Kidney epithelial cell (primary cell): Measurements from ENCODE around the gene ACTN2. TPM values are rescaled to one million over a fixed set of nuclear protein-coding genes. Genes with fewer than 3 reads are reported as not detected.

Experiments used
- DNase-seq: peaks from one replicate; pipeline ENCODE4 v3.0.0-alpha.2; 2010; ENCODE audit warnings: low read depth
- H3K27me3 ChIP-seq: 2 replicates; pipeline ENCODE4 v1.6.0; 2011; ENCODE audit warnings: low read length; ENCODE audit not compliant: control insufficient read depth, insufficient read depth
- H3K36me3 ChIP-seq: 2 replicates; pipeline ENCODE4 v1.5.1; 2011; ENCODE audit warnings: low read length; ENCODE audit not compliant: control insufficient read depth, insufficient read depth
- H3K4me3 ChIP-seq: 2 replicates; pipeline ENCODE4 v1.5.1; 2011; ENCODE audit warnings: low read depth, mild to moderate bottlenecking, control low read depth, low read length
- total RNA-seq: library from RNA; depleted of rRNA; stranded (reverse); fragments of >200 nt; gene quantifications from 2 replicates; pipeline ENCODE4 v1.2.3, GENCODE V29; 2015
- TF ChIP-seq, protein P1 (sequence below): IDR thresholded peaks from 2 replicates; pipeline ENCODE4 v1.5.1; 2011; ENCODE audit warnings: mild to moderate bottlenecking, moderate library complexity, low read length, control low read depth, inconsistent platforms; ENCODE audit not compliant: insufficient read depth, poor library complexity, severe bottlenecking

The ACTN2 gene
- total RNA-seq = 0.17 and 0.48 TPM in 2 replicates

DNA sequence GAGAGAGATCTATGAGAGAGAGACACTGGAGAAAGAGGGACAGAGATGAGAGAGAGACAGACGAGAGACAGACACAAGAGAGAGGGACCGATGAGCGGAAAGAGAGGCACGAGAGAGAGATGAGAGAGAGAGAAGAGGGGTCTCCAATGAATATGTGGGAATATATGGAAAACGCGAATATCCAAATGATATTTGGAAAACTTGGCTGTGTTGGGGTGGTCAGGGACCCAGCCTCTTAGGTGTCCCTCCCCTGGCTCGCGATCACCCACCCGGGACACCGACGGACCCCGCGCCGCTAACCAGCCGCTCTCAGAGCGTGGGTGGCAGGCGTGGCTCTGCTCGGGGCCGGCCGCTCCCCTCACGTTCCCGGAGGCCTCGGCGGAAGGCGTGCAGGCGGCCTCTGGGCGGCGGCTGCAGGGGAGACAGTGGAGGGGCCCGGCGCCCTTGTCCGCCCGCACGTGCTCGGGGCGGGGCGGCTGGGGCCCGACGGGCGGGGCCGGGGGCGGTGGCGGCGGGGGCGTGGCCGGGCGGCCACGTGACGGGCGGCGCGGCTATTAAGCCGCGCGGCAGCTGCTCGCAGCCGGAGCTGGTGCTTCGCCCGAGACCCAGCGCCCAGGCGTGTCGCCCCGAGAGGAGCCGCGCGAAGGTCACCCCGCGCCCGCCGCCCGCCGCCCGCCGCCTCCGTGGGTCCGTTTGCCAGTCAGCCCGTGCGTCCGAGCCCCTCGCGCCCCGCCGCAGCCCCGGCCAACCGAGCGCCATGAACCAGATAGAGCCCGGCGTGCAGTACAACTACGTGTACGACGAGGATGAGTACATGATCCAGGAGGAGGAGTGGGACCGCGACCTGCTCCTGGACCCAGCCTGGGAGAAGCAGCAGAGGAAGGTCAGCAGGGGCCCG, at the start of gene ACTN2:
ACTN2 (plus strand) TSS at position 583 of the 898 bp plus-strand sequence; CDS start at position 758, 175 bp downstream.
- TF ChIP-seq, protein P1, sequence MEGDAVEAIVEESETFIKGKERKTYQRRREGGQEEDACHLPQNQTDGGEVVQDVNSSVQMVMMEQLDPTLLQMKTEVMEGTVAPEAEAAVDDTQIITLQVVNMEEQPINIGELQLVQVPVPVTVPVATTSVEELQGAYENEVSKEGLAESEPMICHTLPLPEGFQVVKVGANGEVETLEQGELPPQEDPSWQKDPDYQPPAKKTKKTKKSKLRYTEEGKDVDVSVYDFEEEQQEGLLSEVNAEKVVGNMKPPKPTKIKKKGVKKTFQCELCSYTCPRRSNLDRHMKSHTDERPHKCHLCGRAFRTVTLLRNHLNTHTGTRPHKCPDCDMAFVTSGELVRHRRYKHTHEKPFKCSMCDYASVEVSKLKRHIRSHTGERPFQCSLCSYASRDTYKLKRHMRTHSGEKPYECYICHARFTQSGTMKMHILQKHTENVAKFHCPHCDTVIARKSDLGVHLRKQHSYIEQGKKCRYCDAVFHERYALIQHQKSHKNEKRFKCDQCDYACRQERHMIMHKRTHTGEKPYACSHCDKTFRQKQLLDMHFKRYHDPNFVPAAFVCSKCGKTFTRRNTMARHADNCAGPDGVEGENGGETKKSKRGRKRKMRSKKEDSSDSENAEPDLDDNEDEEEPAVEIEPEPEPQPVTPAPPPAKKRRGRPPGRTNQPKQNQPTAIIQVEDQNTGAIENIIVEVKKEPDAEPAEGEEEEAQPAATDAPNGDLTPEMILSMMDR = no peak
- peaks cover 14% of the 10 kb centered on the region for H3K27me3 ChIP-seq
- no peak for DNase-seq
- H3K36me3 ChIP-seq = no peaks in the 10 kb centered on the region
- H3K4me3 ChIP-seq = peak within 1 kb of the TSS; percentile 43

- DNase-seq = no peak
- H3K4me3 ChIP-seq = no peak overlapping the region
- no peaks in the 10 kb centered on the region for H3K27me3 ChIP-seq
- TF ChIP-seq, protein P1 = no peak
- no peaks in the 10 kb centered on the region for H3K36me3 ChIP-seq
Observed at GRCh38 chr1:236638945-236639344, 47.4 kb upstream of the ACTN2 start.

GRCh38 chr1:236639686-236640085, 46.6 kb upstream of the ACTN2 start:
- Histone ChIP-seq H3K27me3 (no peaks in the 10 kb centered on the region), H3K36me3 (no peaks in the 10 kb centered on the region), H3K4me3 (no peak overlapping the region)
- DNase-seq = no peak
- TF ChIP-seq, protein P1 = no peak

- DNase-seq = no peak
- no peak overlapping the region for H3K4me3 ChIP-seq
- H3K36me3 ChIP-seq = no peaks in the 10 kb centered on the region
- H3K27me3 ChIP-seq = no peaks in the 10 kb centered on the region
- TF ChIP-seq, protein P1 = no peak
Observed at GRCh38 chr1:236642763-236643162, 43.5 kb upstream of the ACTN2 start.

DNA sequence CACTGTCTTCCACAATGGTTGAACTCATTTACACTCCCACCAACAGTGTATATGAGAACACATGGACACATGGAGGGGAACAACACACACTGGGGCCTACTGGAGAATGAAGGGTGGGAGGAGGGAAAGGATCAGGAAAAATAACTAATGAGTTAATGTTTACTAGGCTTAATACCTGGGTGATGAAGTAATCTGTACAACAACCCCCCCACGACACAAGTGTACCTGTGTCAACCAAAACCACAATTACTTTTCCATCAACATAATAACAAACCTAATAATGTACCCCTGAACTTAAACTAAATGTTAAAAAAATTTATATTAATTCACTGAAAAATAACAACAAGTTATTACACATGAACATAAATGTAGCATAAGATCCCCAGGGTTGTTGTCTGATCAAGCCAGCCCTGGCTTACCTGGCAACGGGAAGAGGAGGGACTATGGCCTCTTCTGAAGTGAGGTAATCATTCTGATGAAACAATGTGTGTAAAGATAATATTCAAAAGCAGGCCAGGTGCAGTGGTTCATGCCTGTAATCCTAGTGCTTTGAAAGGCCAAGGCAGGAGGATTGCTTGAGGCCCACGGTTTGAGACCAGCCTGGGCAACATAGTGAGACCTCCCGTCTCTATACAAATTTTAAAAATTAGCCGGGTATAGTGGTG, 41.2 kb upstream of the ACTN2 start:
- no peak for DNase-seq
- TF ChIP-seq, protein P1 = no peak

More for the DNA sequence above, 41.2 kb upstream of the ACTN2 start:
- H3K27me3 ChIP-seq = no peaks in the 10 kb centered on the region
- H3K36me3 ChIP-seq = no peaks in the 10 kb centered on the region
- no peak overlapping the region for H3K4me3 ChIP-seq
